Measurements from ENCODE around the gene RFTN2.

DNA sequence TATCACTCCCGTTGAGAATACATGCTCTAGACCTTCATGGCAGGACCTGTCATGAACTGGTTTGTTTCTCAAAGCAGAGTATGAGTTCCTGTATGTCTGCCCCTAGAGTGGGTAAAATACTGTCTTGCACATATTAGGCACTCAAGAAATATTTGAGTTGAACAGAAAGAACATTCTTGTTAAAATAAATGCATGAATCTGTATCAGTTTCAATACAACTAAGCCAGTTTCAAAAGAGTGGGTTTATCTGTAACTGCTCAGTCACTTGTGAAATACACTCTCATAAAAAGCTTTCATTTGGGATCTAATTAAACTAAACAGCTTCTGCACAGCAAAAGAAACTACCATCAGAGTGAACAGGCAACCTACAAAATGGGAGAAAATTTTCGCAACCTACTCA, 69.2 kb downstream of the RFTN2 start:
- TF ChIP-seq EP300 (IDR thresholded peaks at IDR 0.05) = no peak
- TF ChIP-seq CTCF (IDR thresholded peaks at IDR 0.05) = no peak
- no peak for TF ChIP-seq POLR2A (IDR thresholded peaks at IDR 0.05)
